Liver (tissue), 9 donors: ENCODE measurements around the gene ILRUN. TPM values are rescaled to one million over a fixed set of nuclear protein-coding genes. Genes with fewer than 3 reads are reported as not detected.
"Not testable (repeated sequence)": the region's sequence is repeated elsewhere in the genome, so short reads cannot be mapped to it uniquely, and the experiment has no call there.

Source experiments
- DNase-seq: peaks from one replicate; pipeline ENCODE4 v3.0.0-alpha.2; 2017; ENCODE audit warnings: low spot score
- H3K27ac ChIP-seq, 2 donors: one replicate each; pipeline ENCODE4 v1.7.0; 2013; ENCODE audit warnings: inconsistent platforms in 2 of 2, low read length in 2 of 2, control low read depth in 1 of 2, low read depth in 1 of 2, mild to moderate bottlenecking in 1 of 2
- H3K27me3 ChIP-seq, 4 donors: one replicate each; pipeline versions ENCODE4 v1.6.1 to v1.7.0; 2013; ENCODE audit warnings: low read length in 3 of 4, inconsistent platforms in 1 of 4, mild to moderate bottlenecking in 1 of 4, moderate library complexity in 1 of 4; ENCODE audit not compliant: control insufficient read depth in 4 of 4, insufficient read depth in 4 of 4
- H3K36me3 ChIP-seq, 4 donors: one replicate each; pipeline versions ENCODE4 v1.6.1 to v1.7.0; 2013; ENCODE audit warnings: low read length in 3 of 4, mild to moderate bottlenecking in 3 of 4, low read depth in 1 of 4, moderate library complexity in 1 of 4; ENCODE audit not compliant: control insufficient read depth in 4 of 4, insufficient read depth in 3 of 4
- H3K4me1 ChIP-seq, 4 donors: one replicate each; pipeline versions ENCODE4 v1.6.1 to v1.7.0; 2013; ENCODE audit warnings: low read length in 3 of 4, mild to moderate bottlenecking in 3 of 4, moderate library complexity in 1 of 4; ENCODE audit not compliant: control insufficient read depth in 4 of 4, insufficient read depth in 4 of 4
- H3K4me3 ChIP-seq, 3 donors: one replicate each; pipeline versions ENCODE4 v1.6.1 to v1.7.0; 2013; ENCODE audit warnings: low read length in 3 of 3, control low read depth in 1 of 3, low read depth in 1 of 3, mild to moderate bottlenecking in 1 of 3
- H3K9ac ChIP-seq, 2 donors: one replicate each; pipeline ENCODE4 v1.7.0; 2013; ENCODE audit warnings: low read length in 2 of 2, mild to moderate bottlenecking in 2 of 2, moderate library complexity in 2 of 2, control low read depth in 1 of 2, low read depth in 1 of 2
- H3K9me3 ChIP-seq, 4 donors: one replicate each; pipeline versions ENCODE4 v1.6.1 to v1.7.0; 2013; ENCODE audit warnings: low read length in 3 of 4; ENCODE audit not compliant: control insufficient read depth in 4 of 4
- EGR1 ChIP-seq, 2 donors: IDR thresholded peaks; 2 replicates each; pipeline ENCODE4 v1.6.1; 2016 to 2018; ENCODE audit warnings: antibody characterized with exemption in 2 of 2, low read depth in 2 of 2
- FOXA1 ChIP-seq: IDR thresholded peaks from 2 replicates; pipeline ENCODE4 v1.6.1; 2016; ENCODE audit warnings: antibody characterized with exemption
- FOXA2 ChIP-seq: IDR thresholded peaks from 2 replicates; pipeline ENCODE4 v1.6.1; 2016; ENCODE audit warnings: antibody characterized with exemption
- GABPA ChIP-seq, 2 donors: IDR thresholded peaks in 1 of 2; conservative IDR thresholded peaks in 1 of 2; 2 replicates each; pipeline ENCODE4 v1.6.1; 2016; ENCODE audit warnings: antibody characterized with exemption in 2 of 2, mild to moderate bottlenecking in 1 of 2, moderate library complexity in 1 of 2
- HNF4A ChIP-seq, 2 donors: conservative IDR thresholded peaks; 2 replicates each; pipeline ENCODE4 v1.6.1; 2016; ENCODE audit warnings: antibody characterized with exemption in 2 of 2, mild to moderate bottlenecking in 2 of 2
- JUND ChIP-seq, 2 donors: IDR thresholded peaks; 2 replicates each; pipeline ENCODE4 v1.6.1; 2016; ENCODE audit warnings: antibody characterized with exemption in 2 of 2
- NR2F2 ChIP-seq: IDR thresholded peaks from 2 replicates; pipeline ENCODE4 v1.6.1; 2016; ENCODE audit warnings: antibody characterized with exemption
- RXRA ChIP-seq, 2 donors: IDR thresholded peaks; 2 replicates each; pipeline ENCODE4 v1.6.1; 2017 to 2018; ENCODE audit warnings: antibody characterized with exemption in 2 of 2, mild to moderate bottlenecking in 1 of 2
- SP1 ChIP-seq: IDR thresholded peaks from 2 replicates; pipeline ENCODE4 v1.6.1; 2018; ENCODE audit warnings: antibody characterized with exemption, mild to moderate bottlenecking
- TAF1 ChIP-seq: conservative IDR thresholded peaks from 2 replicates; pipeline ENCODE4 v1.6.1; 2016; ENCODE audit warnings: antibody characterized with exemption, mild to moderate bottlenecking
- YY1 ChIP-seq: IDR thresholded peaks from 2 replicates; pipeline ENCODE4 v1.6.1; 2016; ENCODE audit warnings: antibody characterized with exemption, mild to moderate bottlenecking
- WGBS: extraction: QIAGEN DNeasy Blood & Tissue Kit; methylation state at CpG from one replicate; pipeline ENCODE4 v1.1.7; 2013; 5-methylcytosine and 5-hydroxymethylcytosine counted together
- polyA plus RNA-seq, 2 donors: library from polyadenylated mRNA; stranded (reverse) in 1 of 2; unstranded in 1 of 2; fragments of 200-250 nt in 1 of 2; fragments of >200 nt in 1 of 2; fragmentation: Nextera tagmentation in 1 of 2; extraction: Ambion mirVana in 1 of 2; gene quantifications; one replicate each; pipeline versions ENCODE4 v1.2.1 to v1.2.3, GENCODE V29; 2013 to 2015
- total RNA-seq, 2 donors: library from RNA; depleted of rRNA; stranded (reverse); fragments of >200 nt; gene quantifications; one replicate each; pipeline ENCODE4 v1.2.3, GENCODE V29; 2014
- TF ChIP-seq, protein P1 (sequence below): IDR thresholded peaks from 2 replicates; pipeline ENCODE4 v1.6.1; 2016; ENCODE audit warnings: antibody characterized with exemption, mild to moderate bottlenecking
- TF ChIP-seq, protein P2 (sequence below): IDR thresholded peaks from 2 replicates; pipeline ENCODE4 v1.6.1; 2016; ENCODE audit warnings: antibody characterized with exemption
- TF ChIP-seq, protein P3 (sequence below): IDR thresholded peaks from 2 replicates; pipeline ENCODE4 v1.6.1; 2016; ENCODE audit warnings: antibody characterized with exemption
- TF ChIP-seq, protein P4 (sequence below): IDR thresholded peaks from 2 replicates; pipeline ENCODE4 v1.6.1; 2016; ENCODE audit warnings: antibody characterized with exemption
- TF ChIP-seq, protein P5 (sequence below): fragments of 150-350 bp; IDR thresholded peaks from 2 replicates; pipeline ENCODE4 v1.5.1; 2017; ENCODE audit warnings: improper control_type of control experiment, low read depth, low read length; ENCODE audit not compliant: missing input control
- donor health status: healthy.
- donor health status: healthy.
- donor health status: healthy.
- donor health status: healthy.
- donor health status: healthy.

The ILRUN gene
- total and polyA plus RNA-seq, 4 donors, result 20.3 to 77.3 (median 46.2) TPM

DNA sequence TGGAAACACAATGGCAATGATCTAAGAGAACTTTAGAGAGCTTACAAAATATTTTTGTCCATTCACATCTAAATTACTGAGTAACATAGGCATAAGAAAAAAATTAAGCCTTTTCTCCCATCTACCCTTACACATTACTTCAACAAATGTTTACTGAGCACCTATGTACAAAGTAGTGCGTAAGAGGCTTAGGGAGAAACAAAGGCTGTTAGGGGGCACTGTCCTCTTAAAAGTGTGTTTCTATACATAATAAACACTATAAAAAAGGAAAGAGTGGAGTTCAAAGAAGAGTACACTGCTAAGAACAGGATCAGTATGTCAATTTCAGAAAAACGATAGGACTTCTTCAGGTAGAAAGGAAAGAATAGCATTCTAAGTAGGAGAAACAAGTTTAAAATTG lies 12.2 kb downstream of the ILRUN start:
- WGBS, result 65% methylated on average over 2 of the region's 2 CpGs
- Histone ChIP-seq H3K4me1 (peaks cover 16 to 43% (median 35%) of the 10 kb centered on the region in 4 donors), H3K4me3 (no peak overlapping the region), H3K27me3 (no peaks in the 10 kb centered on the region), H3K9me3 (no peaks in the 10 kb centered on the region), H3K36me3 (no peaks in the 10 kb centered on the region), H3K27ac (no peak overlapping the region), H3K9ac (no peak overlapping the region)
- no peak for TF ChIP-seq HNF4A (conservative IDR thresholded peaks at IDR 0.05)
- TF ChIP-seq FOXA1, result no peak
- no peak for TF ChIP-seq TAF1
- TF ChIP-seq, protein P1, sequence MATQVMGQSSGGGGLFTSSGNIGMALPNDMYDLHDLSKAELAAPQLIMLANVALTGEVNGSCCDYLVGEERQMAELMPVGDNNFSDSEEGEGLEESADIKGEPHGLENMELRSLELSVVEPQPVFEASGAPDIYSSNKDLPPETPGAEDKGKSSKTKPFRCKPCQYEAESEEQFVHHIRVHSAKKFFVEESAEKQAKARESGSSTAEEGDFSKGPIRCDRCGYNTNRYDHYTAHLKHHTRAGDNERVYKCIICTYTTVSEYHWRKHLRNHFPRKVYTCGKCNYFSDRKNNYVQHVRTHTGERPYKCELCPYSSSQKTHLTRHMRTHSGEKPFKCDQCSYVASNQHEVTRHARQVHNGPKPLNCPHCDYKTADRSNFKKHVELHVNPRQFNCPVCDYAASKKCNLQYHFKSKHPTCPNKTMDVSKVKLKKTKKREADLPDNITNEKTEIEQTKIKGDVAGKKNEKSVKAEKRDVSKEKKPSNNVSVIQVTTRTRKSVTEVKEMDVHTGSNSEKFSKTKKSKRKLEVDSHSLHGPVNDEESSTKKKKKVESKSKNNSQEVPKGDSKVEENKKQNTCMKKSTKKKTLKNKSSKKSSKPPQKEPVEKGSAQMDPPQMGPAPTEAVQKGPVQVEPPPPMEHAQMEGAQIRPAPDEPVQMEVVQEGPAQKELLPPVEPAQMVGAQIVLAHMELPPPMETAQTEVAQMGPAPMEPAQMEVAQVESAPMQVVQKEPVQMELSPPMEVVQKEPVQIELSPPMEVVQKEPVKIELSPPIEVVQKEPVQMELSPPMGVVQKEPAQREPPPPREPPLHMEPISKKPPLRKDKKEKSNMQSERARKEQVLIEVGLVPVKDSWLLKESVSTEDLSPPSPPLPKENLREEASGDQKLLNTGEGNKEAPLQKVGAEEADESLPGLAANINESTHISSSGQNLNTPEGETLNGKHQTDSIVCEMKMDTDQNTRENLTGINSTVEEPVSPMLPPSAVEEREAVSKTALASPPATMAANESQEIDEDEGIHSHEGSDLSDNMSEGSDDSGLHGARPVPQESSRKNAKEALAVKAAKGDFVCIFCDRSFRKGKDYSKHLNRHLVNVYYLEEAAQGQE, result no peak
- TF ChIP-seq GABPA (IDR thresholded peaks at IDR 0.05 in 1 of 2, conservative IDR thresholded peaks at IDR 0.05 in 1 of 2), result no peak
- no peak for DNase-seq

DNA sequence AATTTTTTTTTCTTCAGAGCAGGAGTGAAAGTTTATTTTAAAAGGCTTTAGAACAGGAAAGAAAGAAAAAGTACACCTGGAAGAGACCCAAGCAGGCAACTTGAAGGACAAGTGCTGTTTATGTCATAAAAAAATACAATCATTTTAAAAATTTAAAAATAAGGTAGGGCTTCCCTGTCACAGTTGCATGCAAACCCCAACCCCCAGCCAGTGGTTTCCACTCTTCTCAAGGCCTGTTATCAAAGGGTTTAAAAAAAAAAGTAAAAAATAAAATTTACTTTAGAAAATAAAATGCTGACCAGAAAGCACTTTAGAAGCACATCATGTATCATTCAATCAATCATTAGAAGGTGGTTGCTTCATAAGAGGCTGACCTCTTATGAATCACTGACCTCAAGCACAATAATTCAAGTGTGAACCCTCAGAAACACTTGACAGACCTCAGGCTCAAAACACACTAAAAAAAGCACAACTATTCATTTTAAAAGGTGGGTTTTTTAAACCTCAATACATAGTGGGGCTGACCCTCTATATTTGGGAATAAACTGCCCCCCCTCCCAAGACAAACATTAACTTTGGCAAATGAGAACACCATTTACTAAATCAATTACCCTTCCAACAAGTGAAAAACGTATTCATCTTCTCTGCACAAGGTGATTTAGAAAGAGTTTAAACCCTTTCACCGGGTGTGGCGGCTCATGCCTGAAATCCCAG lies 15.6 kb downstream of the ILRUN start:
- H3K4me1 ChIP-seq, result peaks cover 20 to 46% (median 43%) of the 10 kb centered on the region in 4 donors
- no peaks in the 10 kb centered on the region for H3K27me3 ChIP-seq
- no peak overlapping the region for H3K9ac ChIP-seq
- whole genome bisulfite sequencing, result 33% methylated on average over 3 of the region's 3 CpGs
- no peak for DNase-seq
- no peak overlapping the region for H3K4me3 ChIP-seq
- TF ChIP-seq EGR1 (IDR thresholded peaks at IDR 0.05; ENCODE audit: low read depth in 2 of 2) (no peak), JUND (IDR thresholded peaks at IDR 0.05) (peak in 1 of 2 donors; percentile 52), TAF1 (no peak), YY1 (no peak), FOXA1 (no peak), FOXA2 (no peak), SP1 (peak; percentile 11), RXRA (IDR thresholded peaks at IDR 0.05) (peak; percentile 49 to 79), NR2F2 (peak; percentile 49), HNF4A (conservative IDR thresholded peaks at IDR 0.05) (peak; percentile 30 to 50), GABPA (IDR thresholded peaks at IDR 0.05 in 1 of 2, conservative IDR thresholded peaks at IDR 0.05 in 1 of 2) (no peak)
- TF ChIP-seq, protein P2, sequence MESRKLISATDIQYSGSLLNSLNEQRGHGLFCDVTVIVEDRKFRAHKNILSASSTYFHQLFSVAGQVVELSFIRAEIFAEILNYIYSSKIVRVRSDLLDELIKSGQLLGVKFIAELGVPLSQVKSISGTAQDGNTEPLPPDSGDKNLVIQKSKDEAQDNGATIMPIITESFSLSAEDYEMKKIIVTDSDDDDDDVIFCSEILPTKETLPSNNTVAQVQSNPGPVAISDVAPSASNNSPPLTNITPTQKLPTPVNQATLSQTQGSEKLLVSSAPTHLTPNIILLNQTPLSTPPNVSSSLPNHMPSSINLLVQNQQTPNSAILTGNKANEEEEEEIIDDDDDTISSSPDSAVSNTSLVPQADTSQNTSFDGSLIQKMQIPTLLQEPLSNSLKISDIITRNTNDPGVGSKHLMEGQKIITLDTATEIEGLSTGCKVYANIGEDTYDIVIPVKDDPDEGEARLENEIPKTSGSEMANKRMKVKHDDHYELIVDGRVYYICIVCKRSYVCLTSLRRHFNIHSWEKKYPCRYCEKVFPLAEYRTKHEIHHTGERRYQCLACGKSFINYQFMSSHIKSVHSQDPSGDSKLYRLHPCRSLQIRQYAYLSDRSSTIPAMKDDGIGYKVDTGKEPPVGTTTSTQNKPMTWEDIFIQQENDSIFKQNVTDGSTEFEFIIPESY, result no peak
- TF ChIP-seq, protein P1, result no peak
- TF ChIP-seq, protein P3, sequence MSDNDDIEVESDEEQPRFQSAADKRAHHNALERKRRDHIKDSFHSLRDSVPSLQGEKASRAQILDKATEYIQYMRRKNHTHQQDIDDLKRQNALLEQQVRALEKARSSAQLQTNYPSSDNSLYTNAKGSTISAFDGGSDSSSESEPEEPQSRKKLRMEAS, result no peak
- TF ChIP-seq, protein P4, sequence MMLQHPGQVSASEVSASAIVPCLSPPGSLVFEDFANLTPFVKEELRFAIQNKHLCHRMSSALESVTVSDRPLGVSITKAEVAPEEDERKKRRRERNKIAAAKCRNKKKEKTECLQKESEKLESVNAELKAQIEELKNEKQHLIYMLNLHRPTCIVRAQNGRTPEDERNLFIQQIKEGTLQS, result no peak
- TF ChIP-seq, protein P5, sequence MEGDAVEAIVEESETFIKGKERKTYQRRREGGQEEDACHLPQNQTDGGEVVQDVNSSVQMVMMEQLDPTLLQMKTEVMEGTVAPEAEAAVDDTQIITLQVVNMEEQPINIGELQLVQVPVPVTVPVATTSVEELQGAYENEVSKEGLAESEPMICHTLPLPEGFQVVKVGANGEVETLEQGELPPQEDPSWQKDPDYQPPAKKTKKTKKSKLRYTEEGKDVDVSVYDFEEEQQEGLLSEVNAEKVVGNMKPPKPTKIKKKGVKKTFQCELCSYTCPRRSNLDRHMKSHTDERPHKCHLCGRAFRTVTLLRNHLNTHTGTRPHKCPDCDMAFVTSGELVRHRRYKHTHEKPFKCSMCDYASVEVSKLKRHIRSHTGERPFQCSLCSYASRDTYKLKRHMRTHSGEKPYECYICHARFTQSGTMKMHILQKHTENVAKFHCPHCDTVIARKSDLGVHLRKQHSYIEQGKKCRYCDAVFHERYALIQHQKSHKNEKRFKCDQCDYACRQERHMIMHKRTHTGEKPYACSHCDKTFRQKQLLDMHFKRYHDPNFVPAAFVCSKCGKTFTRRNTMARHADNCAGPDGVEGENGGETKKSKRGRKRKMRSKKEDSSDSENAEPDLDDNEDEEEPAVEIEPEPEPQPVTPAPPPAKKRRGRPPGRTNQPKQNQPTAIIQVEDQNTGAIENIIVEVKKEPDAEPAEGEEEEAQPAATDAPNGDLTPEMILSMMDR, result no peak
- H3K9me3 ChIP-seq, result no peaks in the 10 kb centered on the region
- H3K36me3 ChIP-seq, result no peaks in the 10 kb centered on the region
- H3K27ac ChIP-seq, result peak overlapping the region in 1 of 2 donors; percentile 73

DNA sequence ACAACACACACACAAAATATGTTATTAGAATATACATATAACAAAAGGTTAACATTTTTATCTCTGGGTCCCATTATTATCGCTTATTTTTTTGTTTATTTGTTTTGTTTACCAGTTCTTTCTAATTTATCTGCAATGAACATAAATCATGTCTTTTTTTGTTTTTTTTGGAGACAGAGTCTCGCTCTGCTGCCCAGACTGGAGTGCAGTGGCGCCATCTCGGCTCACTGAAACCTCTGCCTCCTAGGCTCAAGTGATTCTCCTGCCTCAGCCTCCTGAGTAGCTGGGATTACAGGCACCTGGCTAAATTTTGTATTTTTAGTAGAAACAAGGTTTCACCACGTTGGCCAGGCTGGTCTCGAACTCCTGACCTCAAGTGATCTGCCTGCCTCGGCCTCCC lies 16.3 kb downstream of the ILRUN start:
- H3K9ac ChIP-seq, H3K4me3 ChIP-seq, DNase-seq, H3K27me3 ChIP-seq, H3K9me3 ChIP-seq, H3K36me3 ChIP-seq, H3K27ac ChIP-seq: not testable (repeated sequence)
- H3K4me1 ChIP-seq, result peaks cover 18 to 49% (median 47%) of the 10 kb centered on the region in 4 donors
- WGBS, result 43% methylated on average over 7 of the region's 7 CpGs
